ENCODE measurements around the gene PRDX2.

GRCh38 chr19:12800466-12800770 is 1.2 kb downstream of the PRDX2 start:
- no peak for TF ChIP-seq YY1 (IDR thresholded peaks at IDR 0.05; ENCODE audit: insufficient read depth, insufficient read length)
- no peak for TF ChIP-seq ZNF274 (IDR thresholded peaks at IDR 0.05; ENCODE audit: low read depth, low read length)
- TF ChIP-seq SUZ12 (IDR thresholded peaks at IDR 0.05; ENCODE audit: extremely low read depth, insufficient read depth, insufficient read length): no peak

All from NT2/D1 (cell line).